ENCODE results near the gene MCRS1.

- TF ChIP-seq RBAK (tag by site-specific recombination; IDR thresholded peaks at IDR 0.05): no peak
- no peak for TF ChIP-seq BCL11A (tag by site-specific recombination; IDR thresholded peaks at IDR 0.05; ENCODE audit: low read depth)
- no peak for TF ChIP-seq CTCF (tag by site-specific recombination; IDR thresholded peaks at IDR 0.05)
- no peak for TF ChIP-seq ZNF140 (tag by site-specific recombination; IDR thresholded peaks at IDR 0.05)
- TF ChIP-seq TCF7L2 (IDR thresholded peaks at IDR 0.05; ENCODE audit: borderline replicate concordance, low read depth, low read length): no peak
- TF ChIP-seq ZBTB49 (tag by site-specific recombination; IDR thresholded peaks at IDR 0.05; ENCODE audit: low read depth): no peak
Observed at GRCh38 chr12:49556391-49557186, 11.4 kb downstream of the MCRS1 start.
